WTC11 (cell line): ENCODE measurements around the gene EGR4. TPM values are rescaled to one million over a fixed set of nuclear protein-coding genes. Genes with fewer than 3 reads are reported as not detected.

ENCODE experiments used
- ATAC-seq: fragments of 200-7000 bp; cut with Tn5 transposase; 2 replicates; pipeline ENCODE4 v1.10.0; 2021; ENCODE audit warnings: mild to moderate bottlenecking, moderate library complexity
- CTCF ChIA-PET: fragments of 300-600 bp; sonication (Branson Sonifier 250); formaldehyde crosslinking; loops from one replicate; lab custom pipeline; 2021; ENCODE audit warnings: antibody characterized with exemption; lab: Charles Lee
- POLR2A ChIA-PET: fragments of 350-600 bp; sonication (Branson Sonifier 250); formaldehyde crosslinking; loops from one replicate; lab custom pipeline; 2021; ENCODE audit warnings: antibody characterized with exemption; lab: Charles Lee
- DNase-seq: peaks from one replicate; pipeline ENCODE4 v3.0.0; 2021; ENCODE audit warnings: low spot score
- H3K27ac Mint-ChIP-seq: 2 replicates; pipeline ENCODE4 v1.8.0; 2021; ENCODE audit warnings: mixed read lengths
- H3K27me3 Mint-ChIP-seq: 2 replicates; pipeline ENCODE4 v1.8.0; 2021; ENCODE audit warnings: low read depth, mild to moderate bottlenecking, moderate library complexity, mixed read lengths
- H3K36me3 Mint-ChIP-seq: 2 replicates; pipeline ENCODE4 v1.8.0; 2021; ENCODE audit warnings: mixed read lengths
- H3K4me1 Mint-ChIP-seq: 2 replicates; pipeline ENCODE4 v1.8.0; 2022; ENCODE audit warnings: mixed read lengths
- H3K4me3 Mint-ChIP-seq: 2 replicates; pipeline ENCODE4 v1.8.0; 2021; ENCODE audit warnings: mild to moderate bottlenecking, moderate library complexity, mixed read lengths
- H3K9me3 Mint-ChIP-seq: 2 replicates; pipeline ENCODE4 v1.8.0; 2021; ENCODE audit warnings: mixed read lengths
- CREM ChIP-seq: sonication (generic); formaldehyde crosslinking; IDR thresholded peaks from 2 replicates; pipeline ENCODE4 v1.8.1; 2022; ENCODE audit warnings: mild to moderate bottlenecking, missing genetic modification reagents, moderate library complexity
- CTCF ChIP-seq: fragments of 200-600 bp; IDR thresholded peaks from 2 replicates; pipeline ENCODE4 v1.8.0; 2022; ENCODE audit warnings: antibody characterized with exemption
- FOXK1 ChIP-seq: sonication (generic); formaldehyde crosslinking; IDR thresholded peaks from 2 replicates; pipeline ENCODE4 v1.8.0; 2022; ENCODE audit warnings: mild to moderate bottlenecking, moderate library complexity, missing genetic modification reagents
- GTF2I ChIP-seq: fragments of 250-450 bp; sonication (Bioruptor Pico); conservative IDR thresholded peaks from 2 replicates; pipeline ENCODE4 v1.4.0; 2021; ENCODE audit warnings: mild to moderate bottlenecking
- MLX ChIP-seq: sonication (generic); formaldehyde crosslinking; IDR thresholded peaks from 2 replicates; pipeline ENCODE4 v1.8.1; 2023; ENCODE audit warnings: mild to moderate bottlenecking, missing genetic modification reagents, moderate library complexity
- MXD4 ChIP-seq: fragments of 250-450 bp; sonication (Bioruptor Pico); IDR thresholded peaks from 2 replicates; pipeline ENCODE4 v1.8.0; 2021; ENCODE audit warnings: mild to moderate bottlenecking, moderate library complexity, borderline replicate concordance
- NFE2L1 ChIP-seq: sonication (generic); formaldehyde crosslinking; IDR thresholded peaks from 2 replicates; pipeline ENCODE4 v1.8.1; 2023; ENCODE audit warnings: missing genetic modification reagents
- NR3C1 ChIP-seq: sonication (generic); formaldehyde crosslinking; conservative IDR thresholded peaks from 2 replicates; pipeline ENCODE4 v1.8.1; 2023; ENCODE audit warnings: low read depth, mild to moderate bottlenecking, missing genetic modification reagents
- OVOL2 ChIP-seq: fragments of 250-450 bp; sonication (Bioruptor Pico); IDR thresholded peaks from 2 replicates; pipeline ENCODE4 v1.9.0; 2021; ENCODE audit warnings: mild to moderate bottlenecking, borderline replicate concordance
- PREB ChIP-seq: sonication (generic); formaldehyde crosslinking; IDR thresholded peaks from 2 replicates; pipeline ENCODE4 v1.8.1; 2022; ENCODE audit warnings: mild to moderate bottlenecking, missing genetic modification reagents, moderate library complexity, borderline replicate concordance
- RELA ChIP-seq: sonication (generic); formaldehyde crosslinking; IDR thresholded peaks from 2 replicates; pipeline ENCODE4 v1.8.1; 2022; ENCODE audit warnings: missing genetic modification reagents, mild to moderate bottlenecking, borderline replicate concordance
- SMAD4 ChIP-seq: sonication (generic); formaldehyde crosslinking; IDR thresholded peaks from 2 replicates; pipeline ENCODE4 v1.8.0; 2022; ENCODE audit warnings: mild to moderate bottlenecking, missing genetic modification reagents
- TEAD1 ChIP-seq: sonication (generic); formaldehyde crosslinking; IDR thresholded peaks from 2 replicates; pipeline ENCODE4 v1.8.0; 2022; ENCODE audit warnings: mild to moderate bottlenecking, missing genetic modification reagents
- ZNF219 ChIP-seq: sonication (generic); formaldehyde crosslinking; IDR thresholded peaks from 2 replicates; pipeline ENCODE4 v1.8.0; 2023; ENCODE audit warnings: missing genetic modification reagents, mild to moderate bottlenecking, borderline replicate concordance
- ZNF532 ChIP-seq: fragments of 250-450 bp; sonication (Bioruptor Pico); IDR thresholded peaks from 2 replicates; pipeline ENCODE4 v1.9.0; 2021; ENCODE audit warnings: mild to moderate bottlenecking, borderline replicate concordance
- total RNA-seq: library from RNA; stranded (reverse); gene quantifications from 3 replicates; pipeline ENCODE4 v1.2.3, GENCODE V29; 2021
- TF ChIP-seq, protein P1 (sequence below): sonication (generic); formaldehyde crosslinking; IDR thresholded peaks from 2 replicates; pipeline ENCODE4 v1.8.1; 2022; ENCODE audit warnings: mild to moderate bottlenecking, moderate library complexity, missing genetic modification reagents
- TF ChIP-seq, protein P2 (sequence below): fragments of 250-450 bp; sonication (Bioruptor Pico); IDR thresholded peaks from 2 replicates; pipeline ENCODE4 v1.9.0; 2021; ENCODE audit warnings: moderate library complexity, mild to moderate bottlenecking, inconsistent platforms, borderline replicate concordance
- TF ChIP-seq, protein P3 (sequence below): sonication (generic); formaldehyde crosslinking; IDR thresholded peaks from 2 replicates; pipeline ENCODE4 v1.8.1; 2023; ENCODE audit warnings: mild to moderate bottlenecking, missing genetic modification reagents, moderate library complexity
- TF ChIP-seq, protein P4 (sequence below): sonication (generic); formaldehyde crosslinking; IDR thresholded peaks from 2 replicates; pipeline ENCODE4 v1.8.0; 2022; ENCODE audit warnings: mild to moderate bottlenecking, missing genetic modification reagents

EGR4 gene
- total RNA-seq, 1 experiment from 2014 or later, result 0.13 TPM

DNA sequence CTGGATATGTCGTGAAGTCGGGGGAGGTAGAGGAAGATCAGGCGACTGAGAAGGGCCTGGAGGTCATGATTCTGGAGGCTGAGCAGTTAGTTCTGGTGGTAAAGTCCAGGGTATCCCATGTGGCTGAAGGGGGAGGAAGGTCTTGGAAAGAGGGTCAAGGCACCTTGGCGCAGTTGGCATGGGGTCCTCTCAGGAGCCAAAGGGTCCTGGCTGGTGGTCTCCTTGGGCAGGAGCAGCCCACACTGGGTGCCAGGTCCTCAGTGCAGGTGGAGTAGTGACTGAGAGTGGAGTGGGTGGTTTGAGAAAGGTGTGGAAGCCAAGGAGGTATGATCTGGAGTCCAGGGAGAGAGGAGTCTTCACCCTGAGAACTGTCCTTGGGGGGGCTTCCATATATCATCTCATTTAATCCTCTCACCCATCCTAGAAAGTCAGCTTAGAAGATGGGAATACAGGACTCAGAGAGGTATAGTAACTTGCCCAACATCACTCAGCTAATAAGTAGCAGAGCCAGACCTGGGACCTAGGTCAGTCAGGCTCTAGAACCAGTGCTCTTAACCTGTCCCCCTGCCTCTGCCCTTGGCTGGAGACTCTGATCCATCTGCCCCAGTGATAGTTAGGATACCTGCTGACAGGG, 33.5 kb downstream of the EGR4 start:
- no peak for DNase-seq

DNA sequence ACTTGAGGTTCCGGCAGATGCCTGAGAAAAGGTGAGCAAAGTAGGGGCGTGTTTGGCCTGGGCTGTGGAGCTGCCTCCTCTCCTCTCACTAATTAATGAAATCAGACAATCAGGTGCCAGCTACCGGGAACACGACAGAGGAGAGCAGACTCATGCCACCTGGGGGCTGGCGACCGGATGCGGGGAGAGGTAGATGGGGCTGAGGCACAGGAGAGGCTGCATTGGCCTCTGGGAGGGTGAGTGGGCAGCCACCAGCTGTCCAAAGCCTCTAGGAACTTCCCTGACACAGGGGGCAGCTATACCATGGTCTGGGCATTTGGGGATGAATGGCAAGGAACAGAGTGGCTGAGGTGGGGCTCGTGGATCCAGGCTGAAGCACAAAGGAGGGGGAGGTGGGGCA, 34.1 kb downstream of the EGR4 start:
- Mint-ChIP-seq H3K4me1 (peaks cover 11% of the 10 kb centered on the region), H3K9me3 (no peaks in the 10 kb centered on the region), H3K27me3 (no peaks in the 10 kb centered on the region; the same call in 1 of the 2 replicates), H3K27ac (no peak overlapping the region), H3K4me3 (no peak overlapping the region), H3K36me3 (peaks cover 9% of the 10 kb centered on the region)
- POLR2A ChIA-PET, result no interaction called here
- no peak for ATAC-seq
- CTCF ChIA-PET, result interaction anchor here (1.5 kb wide), 3 partner anchors 10 to 30 kb away, joined by 5 to 9 read pairs (median 7); no protein-coding TSS in a partner anchor
- DNase-seq, result no peak
- TF ChIP-seq GTF2I (CRISPR knock-in tag) (no peak), RELA (CRISPR knock-in tag) (no peak), MXD4 (CRISPR knock-in tag) (no peak), SMAD4 (CRISPR knock-in tag) (no peak), MLX (no peak), NR3C1 (CRISPR knock-in tag) (no peak), NFE2L1 (CRISPR knock-in tag) (no peak), TEAD1 (no peak), CTCF (no peak), FOXK1 (no peak), OVOL2 (CRISPR knock-in tag) (no peak), ZNF532 (no peak), ZNF219 (no peak)
- TF ChIP-seq, protein P1, sequence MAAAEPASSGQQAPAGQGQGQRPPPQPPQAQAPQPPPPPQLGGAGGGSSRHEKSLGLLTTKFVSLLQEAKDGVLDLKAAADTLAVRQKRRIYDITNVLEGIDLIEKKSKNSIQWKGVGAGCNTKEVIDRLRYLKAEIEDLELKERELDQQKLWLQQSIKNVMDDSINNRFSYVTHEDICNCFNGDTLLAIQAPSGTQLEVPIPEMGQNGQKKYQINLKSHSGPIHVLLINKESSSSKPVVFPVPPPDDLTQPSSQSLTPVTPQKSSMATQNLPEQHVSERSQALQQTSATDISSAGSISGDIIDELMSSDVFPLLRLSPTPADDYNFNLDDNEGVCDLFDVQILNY (CRISPR knock-in tag), result no peak
- TF ChIP-seq, protein P2, sequence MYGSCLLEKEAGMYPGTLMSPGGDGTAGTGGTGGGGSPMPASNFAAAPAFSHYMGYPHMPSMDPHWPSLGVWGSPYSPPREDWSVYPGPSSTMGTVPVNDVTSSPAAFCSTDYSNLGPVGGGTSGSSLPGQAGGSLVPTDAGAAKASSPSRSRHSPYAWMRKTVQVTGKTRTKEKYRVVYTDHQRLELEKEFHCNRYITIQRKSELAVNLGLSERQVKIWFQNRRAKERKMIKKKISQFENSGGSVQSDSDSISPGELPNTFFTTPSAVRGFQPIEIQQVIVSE, result no peak

More for the DNA sequence above, 33.5 kb downstream of the EGR4 start:
- TF ChIP-seq, protein P3, sequence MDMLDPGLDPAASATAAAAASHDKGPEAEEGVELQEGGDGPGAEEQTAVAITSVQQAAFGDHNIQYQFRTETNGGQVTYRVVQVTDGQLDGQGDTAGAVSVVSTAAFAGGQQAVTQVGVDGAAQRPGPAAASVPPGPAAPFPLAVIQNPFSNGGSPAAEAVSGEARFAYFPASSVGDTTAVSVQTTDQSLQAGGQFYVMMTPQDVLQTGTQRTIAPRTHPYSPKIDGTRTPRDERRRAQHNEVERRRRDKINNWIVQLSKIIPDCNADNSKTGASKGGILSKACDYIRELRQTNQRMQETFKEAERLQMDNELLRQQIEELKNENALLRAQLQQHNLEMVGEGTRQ (CRISPR knock-in tag), result no peak
- no peak for TF ChIP-seq NFE2L1 (CRISPR knock-in tag)
- TF ChIP-seq, protein P4, sequence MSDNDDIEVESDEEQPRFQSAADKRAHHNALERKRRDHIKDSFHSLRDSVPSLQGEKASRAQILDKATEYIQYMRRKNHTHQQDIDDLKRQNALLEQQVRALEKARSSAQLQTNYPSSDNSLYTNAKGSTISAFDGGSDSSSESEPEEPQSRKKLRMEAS (CRISPR knock-in tag), result no peak
- no peak for TF ChIP-seq CREM (CRISPR knock-in tag)
- no peak for TF ChIP-seq SMAD4 (CRISPR knock-in tag)
- TF ChIP-seq PREB, result no peak
- POLR2A ChIA-PET, result no interaction called here
- Mint-ChIP-seq H3K27me3 (no peaks in the 10 kb centered on the region; the same call in 1 of the 2 replicates), H3K27ac (no peak overlapping the region), H3K9me3 (no peaks in the 10 kb centered on the region), H3K4me1 (peaks cover 11% of the 10 kb centered on the region), H3K4me3 (no peak overlapping the region), H3K36me3 (peaks cover 9% of the 10 kb centered on the region)
- ATAC-seq, result no peak
- CTCF ChIA-PET, result interaction anchor here (1.0 to 1.5 kb wide), 6 partner anchors 9 to 100 kb away, joined by 5 to 9 read pairs (median 6); no protein-coding TSS in a partner anchor
